Left cardiac atrium (tissue), 4 donors: ENCODE measurements around the gene CCDC92B. TPM values are rescaled to one million over a fixed set of nuclear protein-coding genes. Genes with fewer than 3 reads are reported as not detected.
A peak's percentile ranks its signal among the peaks of the same experiment; 100 is the strongest.

Source experiments
- ATAC-seq, 2 donors: fragments of 200-7000 bp; cut with Tn5 transposase; one replicate each; pipeline ENCODE4 v1.9.1; 2020; ENCODE audit warnings: mild to moderate bottlenecking in 2 of 2, moderate library complexity in 2 of 2
- DNase-seq: peaks from one replicate; pipeline ENCODE4 v3.0.0-alpha.2; 2020
- intact Hi-C, 2 donors: fragments of 100-400 bp; cut with DNase I; formaldehyde crosslinking; loops; one replicate each; pipeline versions ENCODE4 v1.14.1 to v1.15.1; 2022 to 2023
- total RNA-seq, 2 donors: library from RNA; stranded (reverse); fragmentation: NEBNext Ultra II Directional; extraction: Animal tissue kit (Norgen Biotek cat#: 25700); gene quantifications; one replicate each; pipeline ENCODE4 v1.2.1, GENCODE V29; 2021
- donor health status: DM: no; HTN: yes; CAD: no.
- donor health status: DM: no; HTN: yes; CAD: no; lungs with severe emphysema.
- donor health status: DM: yes; HTN: yes; CAD: no.
- donor health status: Dilated cardiomyopathy.

Gene CCDC92B
- total RNA-seq, 2 donors from 2014 or later: 0.06 to 0.13 TPM

DNA sequence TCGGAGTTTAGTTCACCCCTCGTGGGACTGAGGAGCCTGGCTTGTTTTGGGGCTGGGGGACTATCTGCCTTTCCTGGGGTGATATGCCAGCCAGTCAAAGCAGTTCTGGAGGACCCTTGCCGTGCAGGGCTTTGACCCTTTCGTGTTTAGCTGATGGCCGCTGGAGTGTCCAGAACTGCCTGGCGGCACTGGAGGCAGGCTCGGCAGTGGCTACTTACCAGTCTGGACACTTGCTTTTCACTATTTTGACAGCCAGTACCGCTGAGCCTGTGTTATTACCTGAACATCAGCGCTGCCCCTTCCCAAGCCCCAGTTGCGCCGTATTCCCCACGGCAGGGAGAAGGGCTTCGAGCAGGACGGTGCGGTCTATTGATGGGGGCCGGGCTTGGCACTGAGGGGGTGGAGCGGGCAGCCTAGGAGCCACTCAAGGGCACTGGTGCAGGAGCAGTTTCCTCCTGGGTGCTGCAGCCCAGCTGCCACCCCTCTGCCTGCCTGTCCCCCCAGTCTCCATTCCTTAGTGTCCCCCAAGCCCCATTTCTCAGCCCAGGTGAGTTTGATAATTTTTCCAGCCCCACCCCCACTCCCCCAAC, 18.6 kb downstream of the CCDC92B start:
- ATAC-seq: no peak
- DNase-seq: no peak
- intact Hi-C loops: no loop called here

DNA sequence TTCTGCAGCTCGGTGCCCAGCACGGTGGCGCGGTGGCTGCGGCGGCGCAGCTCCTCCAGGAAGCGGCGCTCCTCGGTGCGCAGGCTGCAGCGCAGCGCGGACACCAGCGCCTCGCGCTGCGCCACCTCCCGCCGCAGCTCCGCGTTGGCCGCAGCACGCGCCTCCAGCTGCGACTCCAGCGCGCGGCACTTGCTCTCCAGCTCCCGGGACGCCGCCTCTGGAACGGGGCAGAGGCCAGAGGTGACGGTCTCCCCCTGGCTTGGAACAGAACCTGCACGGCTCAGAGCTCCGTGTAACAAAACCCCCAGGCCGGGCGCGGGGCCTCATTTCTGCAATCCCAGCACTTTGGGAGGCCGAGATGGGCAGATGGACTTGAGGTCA, 24.7 kb downstream of the CCDC92B start:
- DNase-seq (peak; percentile 47), ATAC-seq (peak; percentile 62 to 66)
- intact Hi-C loops: no loop called here

- peak; percentile 47 to 56 for ATAC-seq
- intact Hi-C loops: no loop called here
- peak; percentile 59 for DNase-seq
Measured at GRCh38 chr17:2723997-2724783, 25.3 kb downstream of the CCDC92B start.

DNA sequence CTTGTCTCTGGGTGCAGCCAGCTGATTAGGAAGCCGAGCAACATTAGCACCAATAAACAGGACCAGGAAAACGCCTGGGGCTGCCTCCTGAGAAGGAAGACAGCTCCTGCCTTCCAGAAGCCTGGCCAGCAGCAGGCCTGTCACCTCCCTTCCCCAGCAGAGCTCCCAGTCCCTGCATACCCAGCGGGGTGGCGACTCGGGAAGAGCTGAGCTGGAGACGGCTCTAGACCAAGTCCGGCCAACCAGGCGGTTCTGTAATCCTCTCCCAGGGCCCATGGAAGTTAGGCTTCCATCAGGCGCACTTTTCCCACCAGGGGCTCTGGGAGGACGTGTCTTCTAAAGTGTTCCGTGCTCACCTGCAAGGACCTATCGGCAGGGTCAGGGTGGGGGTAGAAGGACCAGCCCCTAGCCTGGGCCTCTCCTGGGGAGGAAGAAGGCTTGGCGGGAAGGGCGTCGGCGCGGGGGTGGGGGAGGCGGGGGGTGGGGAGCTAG, 25.9 kb downstream of the CCDC92B start:
- intact Hi-C loops: no loop called here
- ATAC-seq: peak; percentile 19 to 27
- DNase-seq: no peak

- ATAC-seq (no peak), DNase-seq (no peak)
- intact Hi-C loops: no loop called here
Measured at GRCh38 chr17:2722611-2723010, 26.8 kb downstream of the CCDC92B start.

DNA sequence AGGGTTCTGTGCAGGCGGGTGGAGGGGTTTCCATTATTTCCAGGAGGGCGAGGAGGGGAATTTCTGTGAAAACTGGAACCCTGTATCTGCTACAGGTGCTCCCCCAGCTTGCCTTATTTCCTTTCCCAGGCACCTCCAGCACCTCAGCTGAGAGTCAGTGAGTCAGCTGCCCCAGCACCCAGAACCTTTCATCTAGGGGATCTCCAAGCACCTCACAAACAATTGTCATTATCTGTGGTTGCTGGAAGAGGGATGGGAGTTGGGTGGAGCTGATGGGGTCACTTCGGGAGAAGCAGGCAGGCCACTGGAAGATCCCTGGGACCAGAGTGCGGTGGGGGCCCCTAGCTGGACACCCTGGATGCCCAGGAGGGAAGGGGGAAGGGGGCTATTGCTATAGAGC, 27.8 kb downstream of the CCDC92B start:
- intact Hi-C loops: no loop called here
- no peak for DNase-seq
- ATAC-seq: no peak

GRCh38 chr17:2719861-2720260, 29.6 kb downstream of the CCDC92B start:
- intact Hi-C loops: no loop called here
- ATAC-seq (no peak), DNase-seq (no peak)

DNA sequence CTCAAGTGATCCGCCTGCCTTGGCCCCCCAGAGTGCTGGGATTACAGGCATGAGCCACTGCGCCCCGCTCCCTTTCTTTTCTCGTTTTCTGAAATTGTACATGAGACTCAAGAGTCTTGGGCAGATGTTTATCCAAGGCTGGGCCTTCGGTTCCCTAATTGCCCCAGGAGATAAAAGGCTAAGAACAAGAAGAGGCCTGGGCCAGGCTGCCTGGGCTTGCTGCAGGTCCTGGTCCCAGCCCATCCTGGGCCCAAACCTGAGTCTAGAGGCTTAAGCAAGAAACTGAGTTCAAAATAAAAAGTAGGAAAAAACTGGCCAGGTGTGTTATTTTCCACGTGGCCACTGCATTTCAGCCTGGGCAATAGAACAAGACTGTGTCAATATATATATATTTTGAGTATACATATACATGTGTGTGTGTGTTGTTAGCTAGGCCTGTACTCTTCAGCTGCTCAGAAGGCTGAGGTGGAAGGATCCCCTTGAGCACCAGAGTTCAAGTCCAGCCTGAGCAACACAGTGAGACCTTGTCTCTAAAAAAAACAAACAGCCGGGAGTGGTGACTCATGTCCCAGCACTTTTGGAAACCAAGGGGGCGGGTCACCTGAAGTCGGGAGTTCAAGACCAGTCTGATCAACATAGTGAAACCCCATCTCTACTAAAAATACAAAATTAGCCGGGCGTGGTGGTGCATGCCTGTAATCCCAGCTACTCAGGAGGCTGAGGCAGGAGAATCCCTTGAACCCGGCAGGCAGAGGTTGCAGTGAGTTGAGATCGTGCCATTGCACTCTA, 31.1 kb downstream of the CCDC92B start:
- ATAC-seq (no peak), DNase-seq (no peak)
- intact Hi-C loops: no loop called here

DNA sequence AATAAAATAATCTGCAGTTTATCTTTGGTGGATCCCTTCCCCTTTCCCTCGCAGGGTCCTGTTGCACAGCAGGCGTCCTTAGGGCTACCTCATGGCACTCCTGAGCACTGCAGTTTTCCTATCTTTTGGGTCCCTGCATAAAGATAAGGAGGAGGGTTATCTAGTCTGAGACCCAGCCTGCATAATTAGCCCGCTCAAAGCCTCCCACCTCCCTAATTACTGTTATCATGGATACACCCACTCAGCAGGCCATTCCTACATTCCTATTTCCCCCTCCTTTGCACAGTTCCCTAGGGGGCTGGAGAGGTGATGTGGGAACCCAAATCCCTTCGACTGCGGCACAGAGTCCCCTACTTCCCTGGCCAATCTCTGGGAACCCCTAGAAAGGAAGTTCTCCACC, 32.8 kb downstream of the CCDC92B start:
- intact Hi-C loops: no loop called here
- ATAC-seq: no peak
- DNase-seq: no peak

DNA sequence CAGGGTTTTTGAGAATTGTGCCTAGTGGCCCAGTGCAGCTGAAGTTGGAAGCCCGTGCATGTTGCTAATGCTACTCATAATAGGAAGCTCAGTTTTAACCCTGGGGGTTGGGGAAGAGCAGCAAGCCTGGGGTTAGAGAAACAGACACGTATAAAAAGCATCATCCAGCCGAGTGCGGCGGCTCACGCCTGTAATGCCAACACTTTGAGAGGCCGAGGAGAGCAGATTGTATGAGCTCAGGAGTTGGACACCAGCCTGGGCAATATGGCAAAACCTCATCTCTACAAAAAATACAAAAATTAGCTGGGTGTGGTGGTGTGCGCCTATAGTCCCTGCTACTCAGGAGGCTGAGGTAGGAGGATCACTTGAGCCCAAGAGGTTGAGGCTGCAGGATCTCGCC, 35.6 kb downstream of the CCDC92B start:
- DNase-seq (no peak), ATAC-seq (no peak)
- intact Hi-C loops: no loop called here

GRCh38 chr17:2712300-2713043, 37.0 kb downstream of the CCDC92B start:
- intact Hi-C loops: no loop called here
- ATAC-seq (peak in 1 of 2 donors; percentile 9), DNase-seq (no peak)

DNA sequence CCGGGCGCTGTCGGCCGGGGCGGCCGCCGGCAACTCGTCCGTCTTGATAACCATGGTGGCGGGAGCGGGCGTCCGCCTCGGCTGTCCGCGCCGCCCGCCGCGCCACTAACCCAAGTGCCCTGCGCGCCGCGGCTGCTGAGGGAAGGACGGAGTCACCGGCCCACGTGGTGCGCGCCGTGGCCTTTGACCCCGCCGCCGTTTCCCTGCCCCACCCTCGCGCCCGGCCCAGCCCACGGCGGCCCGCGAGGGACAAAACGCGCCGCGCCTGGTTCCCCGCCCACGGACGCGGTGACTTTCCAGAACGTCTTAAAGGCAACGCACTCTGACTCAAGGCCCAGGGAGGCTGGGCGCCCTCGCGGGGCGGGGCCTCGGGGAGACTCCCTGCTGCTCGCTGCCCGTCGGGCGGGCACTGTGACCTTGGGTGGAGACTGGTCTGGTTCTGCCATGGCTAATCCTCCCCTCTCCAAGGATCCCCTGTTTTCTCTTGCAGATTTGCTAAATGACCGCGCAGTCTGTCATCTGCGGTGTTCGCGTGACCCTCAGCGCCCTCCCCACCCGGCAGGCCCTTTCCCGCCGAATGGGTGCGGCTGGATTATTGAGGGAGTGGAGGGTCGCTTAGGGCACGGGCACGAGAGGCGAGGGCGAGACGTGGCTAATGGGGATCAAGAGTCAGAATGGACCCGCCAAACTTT, 37.7 kb downstream of the CCDC92B start, which contains the start of gene CLUH:
Gene CLUH (minus strand): TSS at position 157 of the 692 bp plus-strand sequence. CDS start 103 bp downstream, at position 54.
- ATAC-seq (peak; percentile 85 to 93), DNase-seq (peak; percentile 98)
- intact Hi-C loops: no loop called here

DNA sequence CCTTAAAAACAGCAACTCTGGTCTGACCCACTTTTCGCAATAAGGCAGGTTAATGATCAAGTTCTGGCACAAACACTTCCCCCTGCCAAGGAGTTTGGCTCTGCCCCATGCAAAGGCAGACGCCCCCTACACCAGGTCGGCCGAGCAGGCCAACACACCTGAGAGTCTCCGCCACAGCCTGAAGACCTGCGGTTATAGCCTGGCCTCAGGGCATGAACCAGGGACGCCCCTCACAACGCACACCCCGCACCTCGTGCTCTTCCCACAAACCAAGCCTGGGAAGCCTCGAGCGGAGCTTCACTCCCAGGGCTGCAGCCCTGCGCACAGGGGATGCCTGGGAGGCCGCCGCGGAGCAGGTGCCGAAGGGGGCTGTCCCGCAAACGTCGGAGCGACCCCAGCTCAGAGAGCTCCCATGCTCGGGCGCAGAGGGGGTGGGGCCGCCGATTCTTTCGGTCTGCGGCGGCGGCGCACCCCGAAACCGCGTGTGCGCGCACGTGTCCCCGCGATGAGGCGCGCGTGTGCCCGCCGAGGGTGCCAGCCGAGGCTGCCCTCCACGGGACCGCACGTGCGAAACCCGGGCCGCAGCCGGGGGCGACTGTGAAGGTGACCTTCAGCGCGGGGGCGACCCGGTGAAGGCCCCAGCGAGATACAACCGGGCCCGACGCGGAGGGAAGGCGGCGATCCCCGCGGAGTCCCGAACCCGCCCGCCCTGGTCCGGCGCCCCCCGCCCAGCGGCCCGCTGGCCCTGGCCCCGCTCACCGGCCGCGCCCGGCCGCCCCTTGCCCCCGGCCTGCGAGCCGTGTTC, 38.4 kb downstream of the CCDC92B start:
- ATAC-seq (no peak), DNase-seq (peak; percentile 42)

DNA sequence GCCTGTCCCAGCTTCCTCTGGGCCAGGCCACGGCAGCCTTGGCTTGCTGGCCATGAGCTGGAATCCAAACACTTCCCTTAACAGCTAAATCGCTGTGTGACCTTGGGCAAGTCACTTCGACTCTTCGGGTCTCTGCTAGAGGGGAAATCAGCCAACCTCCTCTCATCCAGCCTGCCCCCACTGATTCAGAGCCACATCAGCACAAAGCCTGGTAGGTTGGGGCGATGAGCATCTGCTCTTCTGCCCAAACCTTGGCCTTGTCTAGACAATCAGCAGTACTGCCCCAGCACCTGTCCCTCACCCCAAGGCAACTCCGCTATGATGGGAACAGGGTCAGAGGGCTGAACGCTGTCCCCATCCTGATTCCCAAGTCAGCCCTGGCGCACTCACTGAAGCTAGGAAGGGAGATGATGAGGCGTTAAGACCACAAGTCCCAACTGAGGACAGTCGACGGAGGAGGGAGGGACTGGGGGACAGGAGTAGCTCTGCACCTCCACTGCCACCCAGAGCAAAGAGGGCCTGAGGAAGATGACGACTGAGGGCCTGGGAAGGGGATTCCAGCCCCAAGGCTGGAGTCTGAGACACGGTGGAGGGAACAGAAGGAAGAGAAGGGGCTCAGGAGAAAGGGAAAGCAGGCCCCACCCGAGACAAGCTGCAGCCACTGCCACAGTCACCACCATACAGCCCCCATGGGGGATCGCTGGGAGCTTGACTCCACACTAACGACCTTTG, 39.2 kb downstream of the CCDC92B start:
- ATAC-seq: no peak
- intact Hi-C loops: no loop called here
- DNase-seq: no peak

More for the DNA sequence above, 38.4 kb downstream of the CCDC92B start:
- intact Hi-C loops: no loop called here

GRCh38 chr17:2709183-2709661, 40.2 kb downstream of the CCDC92B start:
- no peak for DNase-seq
- ATAC-seq: no peak
- intact Hi-C loops: no loop called here

DNA sequence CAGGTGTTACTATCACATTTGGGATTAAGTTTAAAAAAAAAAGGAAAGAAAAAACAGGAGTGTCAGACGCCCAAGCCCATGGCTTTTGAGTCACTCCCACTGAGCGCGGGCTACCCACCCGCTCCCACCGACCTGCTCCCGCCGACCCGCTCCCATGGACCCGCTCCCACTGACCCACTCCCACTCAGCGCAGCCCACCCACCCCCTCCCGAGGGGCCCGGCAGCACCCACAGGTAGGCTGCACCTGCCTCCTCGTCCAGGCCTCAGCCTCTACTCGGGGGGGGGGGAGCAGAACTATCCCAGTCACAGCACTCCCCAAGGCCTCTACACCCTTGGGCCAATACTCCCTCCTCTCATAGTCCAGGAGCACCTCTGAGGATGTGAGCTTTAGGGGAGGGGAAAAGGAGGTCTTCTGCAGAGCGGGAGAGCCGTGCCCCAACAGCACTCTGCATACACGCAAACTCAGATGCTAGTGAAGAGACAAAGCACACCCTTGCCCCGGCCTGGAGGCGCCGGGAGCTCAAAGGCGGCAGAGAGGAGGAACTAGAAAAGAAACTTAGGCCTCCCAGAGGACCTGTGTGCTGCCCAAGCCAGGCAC, 40.8 kb downstream of the CCDC92B start:
- intact Hi-C loops: no loop called here
- DNase-seq: no peak
- ATAC-seq: no peak
